B cell (primary cell): ENCODE measurements around the gene HOMER2. TPM values are rescaled to one million over a fixed set of nuclear protein-coding genes. Genes with fewer than 3 reads are reported as not detected.

Source experiments
- ATAC-seq: fragments of 200-7000 bp; cut with Tn5 transposase; one replicate; pipeline ENCODE4 v1.10.0; 2021; ENCODE audit warnings: low read depth, mild to moderate bottlenecking, moderate number of reproducible peaks, moderate library complexity
- CTCF ChIA-PET: fragments of 350-600 bp; sonication (Branson Sonifier 250); formaldehyde crosslinking; loops from one replicate; lab custom pipeline; 2021; ENCODE audit warnings: antibody characterized with exemption, inconsistent platforms; lab: Charles Lee
- POLR2A ChIA-PET: fragments of 350-600 bp; sonication (Branson Sonifier 250); formaldehyde crosslinking; loops from one replicate; lab custom pipeline; 2021; ENCODE audit warnings: antibody characterized with exemption; lab: Charles Lee
- DNase-seq: peaks from one replicate; pipeline ENCODE4 v3.0.0; 2013
- H2AFZ ChIP-seq: 2 replicates; pipeline ENCODE4 v1.6.1; 2012; ENCODE audit warnings: mild to moderate bottlenecking, low read depth, low read length; ENCODE audit not compliant: insufficient read depth, poor library complexity, severe bottlenecking
- H3K27ac ChIP-seq, 2 donors: 1 replicate in 1 of 2; 2 replicates in 1 of 2; pipeline ENCODE4 v1.5.1; 2012 to 2013; ENCODE audit warnings: low read length in 2 of 2, mild to moderate bottlenecking in 2 of 2, moderate library complexity in 1 of 2
- H3K27me3 ChIP-seq, 4 experiments: fragments of 200-600 bp in 1 of 4; sonication (generic) in 1 of 4; replicated peaks in 1 of 4; 1 replicate in 2 of 4; 2 replicates in 2 of 4; pipeline versions ENCODE4 v1.6.1 to v1.7.0; 2013 to 2016; ENCODE audit warnings: low read length in 3 of 4, mild to moderate bottlenecking in 2 of 4, mixed read lengths in 1 of 4, moderate library complexity in 1 of 4; ENCODE audit not compliant: insufficient read depth in 4 of 4, control insufficient read depth in 3 of 4; ENCODE audit errors: control extremely low read depth in 1 of 4
- H3K36me3 ChIP-seq, 2 experiments: replicated peaks in 1 of 2; 1 replicate in 1 of 2; 2 replicates in 1 of 2; pipeline versions ENCODE4 v1.6.1 to v1.7.1; 2013; ENCODE audit warnings: low read length in 1 of 2; ENCODE audit not compliant: insufficient read depth in 2 of 2, control insufficient read depth in 1 of 2; ENCODE audit errors: control extremely low read depth in 1 of 2, extremely low read depth in 1 of 2
- H3K4me1 ChIP-seq, 2 donors: fragments of 200-600 bp in 1 of 2; sonication (generic) in 1 of 2; 1 replicate in 1 of 2; 2 replicates in 1 of 2; pipeline versions ENCODE4 v1.5.1 to v1.6.1; 2013 to 2017; ENCODE audit warnings: low read length in 2 of 2; ENCODE audit not compliant: control insufficient read depth in 2 of 2, insufficient read depth in 2 of 2
- H3K4me2 ChIP-seq: replicated peaks from 2 replicates; pipeline ENCODE3; 2012; ENCODE audit warnings: mild to moderate bottlenecking, low read depth, low read length; ENCODE audit not compliant: poor library complexity, severe bottlenecking
- H3K4me3 ChIP-seq, 5 experiments: fragments of 200-600 bp in 1 of 5; sonication (generic) in 1 of 5; 1 replicate in 3 of 5; 2 replicates in 2 of 5; pipeline versions ENCODE4 v1.5.1 to v1.7.0; 2011 to 2016; ENCODE audit warnings: low read length in 4 of 5, mild to moderate bottlenecking in 4 of 5, low read depth in 2 of 5, control low read depth in 1 of 5, moderate library complexity in 1 of 5; ENCODE audit not compliant: insufficient read depth in 1 of 5; ENCODE audit errors: control extremely low read depth in 1 of 5, extremely low read depth in 1 of 5
- H3K79me2 ChIP-seq: fragments of 200-600 bp; sonication (generic); one replicate; pipeline ENCODE4 v1.6.0; 2016; ENCODE audit warnings: low read length; ENCODE audit not compliant: control insufficient read depth, insufficient read depth
- H3K9ac ChIP-seq: fragments of 200-600 bp; sonication (generic); 2 replicates; pipeline ENCODE4 v1.6.1; 2017; ENCODE audit warnings: mild to moderate bottlenecking, low read length, moderate library complexity
- H3K9me3 ChIP-seq, 3 donors: one replicate each; pipeline versions ENCODE4 v1.6.1 to v1.7.1; 2013; ENCODE audit warnings: low read length in 2 of 3; ENCODE audit not compliant: control insufficient read depth in 2 of 3, insufficient read depth in 1 of 3; ENCODE audit errors: control extremely low read depth in 1 of 3
- H4K20me1 ChIP-seq: 2 replicates; pipeline ENCODE4 v1.6.0; 2012; ENCODE audit warnings: mild to moderate bottlenecking, low read length; ENCODE audit not compliant: insufficient read depth, control insufficient read depth, poor library complexity, severe bottlenecking
- H3K27ac Mint-ChIP-seq: one replicate; pipeline ENCODE4 v1.8.0; 2021; ENCODE audit warnings: mixed read lengths
- H3K27me3 Mint-ChIP-seq: one replicate; pipeline ENCODE4 v1.8.0; 2021; ENCODE audit warnings: mixed read lengths
- H3K4me1 Mint-ChIP-seq: one replicate; pipeline ENCODE4 v1.8.0; 2021; ENCODE audit warnings: mixed read lengths
- H3K4me3 Mint-ChIP-seq: one replicate; pipeline ENCODE4 v1.8.0; 2021; ENCODE audit warnings: mixed read lengths
- H3K9me3 Mint-ChIP-seq: one replicate; pipeline ENCODE4 v1.8.0; 2022; ENCODE audit warnings: mixed read lengths; ENCODE audit not compliant: insufficient read depth
- CTCF ChIP-seq: fragments of 200-600 bp; IDR thresholded peaks from one replicate; pipeline ENCODE4 v1.8.0; 2022; ENCODE audit warnings: antibody characterized with exemption, mild to moderate bottlenecking
- EZH2 ChIP-seq: IDR thresholded peaks from 2 replicates; pipeline ENCODE4 v1.6.1; 2012; ENCODE audit warnings: borderline replicate concordance, low read depth, mild to moderate bottlenecking, moderate library complexity, low read length; ENCODE audit not compliant: insufficient read depth, poor library complexity, severe bottlenecking
- WGBS: methylation state at CpG from one replicate; pipeline ENCODE4 v1.1.5; 2013; ENCODE audit warnings: missing lambda C conversion rate; ENCODE audit not compliant: insufficient coverage; 5-methylcytosine and 5-hydroxymethylcytosine counted together
- intact Hi-C: fragments of 100-400 bp; cut with micrococcal nuclease; formaldehyde crosslinking; loops from one replicate; pipeline ENCODE4 v1.10.0; 2022
- polyA plus RNA-seq: library from polyadenylated mRNA; depleted of rRNA; stranded (reverse); fragments of >200 nt; gene quantifications from 2 replicates; pipeline ENCODE4 v1.2.3, GENCODE V29; 2012
- total RNA-seq, 2 donors: library from RNA; stranded (reverse); fragments of 120-200 nt in 1 of 2; gene quantifications; 1 replicate in 1 of 2; 2 replicates in 1 of 2; pipeline versions ENCODE4 v1.2.3 to v1.2.4, GENCODE V29; 2013 to 2022

The HOMER2 gene
- total and polyA plus RNA-seq, 2 donors (not counting 1 experiment from before 2014, with no cell fraction given), result 5.7 to 19.5 TPM

DNA sequence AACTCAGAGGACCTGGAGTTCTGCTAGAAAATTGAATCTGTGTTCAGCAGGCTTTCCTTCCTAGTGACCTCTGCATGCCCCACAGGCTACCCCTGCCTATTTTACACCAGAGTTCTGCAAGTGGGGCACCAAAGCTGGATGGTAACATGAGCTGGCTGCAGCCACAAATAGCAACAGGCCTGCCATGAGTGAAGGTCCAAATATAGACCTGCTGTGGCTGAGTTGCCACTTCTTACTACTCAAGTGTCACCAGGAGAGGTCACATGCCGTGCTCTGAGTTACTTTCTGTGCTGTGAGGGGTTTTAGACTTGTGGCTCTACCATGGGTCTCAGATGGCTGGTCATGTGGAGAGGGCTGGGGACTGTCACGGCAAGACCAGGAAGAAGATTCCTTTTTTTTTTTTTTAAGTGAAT is 146.5 kb downstream of the HOMER2 start, which contains the start of gene FSD2:
Gene FSD2, minus strand, starts transcription at position 76 of the 413 bp plus-strand sequence. CDS start 18,679 bp downstream, outside the sequence.
- Mint-ChIP-seq H3K9me3 (no peaks in the 10 kb centered on the region), H3K4me3 (peak within 1 kb of the TSS; percentile 69), H3K4me1 (peaks cover 37% of the 10 kb centered on the region), H3K27ac (peak within 1 kb of the TSS; percentile 88), H3K27me3 (no peaks in the 10 kb centered on the region)
- peak within 1 kb of the TSS; percentile 66 to 77 for H3K27ac ChIP-seq
- H3K79me2 ChIP-seq, result peaks cover 11% of the 10 kb centered on the region
- H4K20me1 ChIP-seq, result no peaks in the 10 kb centered on the region
- no peaks in the 10 kb centered on the region for H3K36me3 ChIP-seq
- WGBS, result no CpG with 5 or more reads among the region's 2 CpGs
- H3K9me3 ChIP-seq, result no peaks in the 10 kb centered on the region
- H3K4me2 ChIP-seq, result peak within 1 kb of the TSS; percentile 63
- POLR2A ChIA-PET, result no interaction called here
- H3K27me3 ChIP-seq, result no peaks in the 10 kb centered on the region
- CTCF ChIA-PET, result interaction anchor here (1.8 kb wide), 2 partner anchors 180 to 194 kb away, joined by 5 read pairs; partner anchors contain the start of gene RAMAC
- H3K9ac ChIP-seq, result peak within 1 kb of the TSS; percentile 37
- no peak for TF ChIP-seq EZH2
- TF ChIP-seq CTCF, result peak; percentile 8
- H2AFZ ChIP-seq, result peak within 1 kb of the TSS; percentile 39
- intact Hi-C loops, result no loop called here
- H3K4me1 ChIP-seq, result peaks cover 24 to 29% of the 10 kb centered on the region in 2 donors
- H3K4me3 ChIP-seq, result peak within 1 kb of the TSS in 2 of 5 experiments; percentile 6 to 11
- ATAC-seq (peak; percentile 22), DNase-seq (peak; percentile 83)

GRCh38 chr15:82804575-82804949 is 148.0 kb downstream of the HOMER2 start:
- TF ChIP-seq EZH2 (no peak), CTCF (no peak)
- ATAC-seq, result no peak
- Histone ChIP-seq H2AFZ (no peak overlapping the region), H3K9me3 (no peaks in the 10 kb centered on the region), H3K4me3 (no peak overlapping the region), H3K4me2 (no peak overlapping the region), H3K36me3 (no peaks in the 10 kb centered on the region), H3K79me2 (peaks cover 3% of the 10 kb centered on the region), H3K4me1 (peaks cover 24 to 29% of the 10 kb centered on the region in 2 donors), H3K27ac (no peak overlapping the region), H4K20me1 (no peaks in the 10 kb centered on the region), H3K9ac (no peak overlapping the region), H3K27me3 (peaks cover 0 to 3% (median 0%) of the 10 kb centered on the region in 4 experiments)
- H3K27me3 Mint-ChIP-seq, result peaks cover 4% of the 10 kb centered on the region
- no peaks in the 10 kb centered on the region for H3K9me3 Mint-ChIP-seq
- POLR2A ChIA-PET, result no interaction called here
- CTCF ChIA-PET, result interaction anchor here (1.8 kb wide), 1 partner anchor 195 kb away, joined by 5 read pairs; no protein-coding TSS in a partner anchor
- H3K4me3 Mint-ChIP-seq, result no peak overlapping the region
- peak overlapping the region; percentile 37 for H3K27ac Mint-ChIP-seq
- 100% methylated on average over 1 of the region's 1 CpG for WGBS
- peaks cover 33% of the 10 kb centered on the region for H3K4me1 Mint-ChIP-seq
- no peak for DNase-seq
- intact Hi-C loops, result no loop called here
